Activated CD8-positive, alpha-beta memory T cell treated with anti-CD3 and anti-CD28 coated beads, Interleukin-2, amount 10 ng/mL, durations not matched to agents 7 days and 5 days (primary cell): ENCODE results near the gene TINAG. TPM values are rescaled to one million over a fixed set of nuclear protein-coding genes. Genes with fewer than 3 reads are reported as not detected.

Experiments
- ATAC-seq: fragments of 150-1000 bp; cut with Tn5 transposase; one replicate; pipeline ENCODE4 v1.10.0; 2021; ENCODE audit warnings: moderate library complexity
- CTCF ChIA-PET: fragments of 350-600 bp; sonication (Branson Sonifier 250); formaldehyde crosslinking; loops from one replicate; lab custom pipeline; 2021; ENCODE audit warnings: antibody characterized with exemption; lab: Charles Lee
- DNase-seq: peaks from one replicate; pipeline ENCODE4 v3.0.0-alpha.2; 2020
- H3K27ac Mint-ChIP-seq: one replicate; pipeline ENCODE4 v1.8.0; 2021; ENCODE audit warnings: mild to moderate bottlenecking, mixed read lengths
- H3K27me3 Mint-ChIP-seq: one replicate; pipeline ENCODE4 v1.8.0; 2021; ENCODE audit warnings: mixed read lengths
- H3K36me3 Mint-ChIP-seq: one replicate; pipeline ENCODE4 v1.8.0; 2021; ENCODE audit warnings: mild to moderate bottlenecking, mixed read lengths
- H3K4me1 Mint-ChIP-seq: one replicate; pipeline ENCODE4 v1.8.0; 2021; ENCODE audit warnings: mixed read lengths
- H3K4me3 Mint-ChIP-seq: one replicate; pipeline ENCODE4 v1.8.0; 2021; ENCODE audit warnings: mild to moderate bottlenecking, moderate library complexity, mixed read lengths
- H3K9me3 Mint-ChIP-seq: one replicate; pipeline ENCODE4 v1.8.0; 2022; ENCODE audit warnings: low read depth, mixed read lengths
- total RNA-seq, 2 experiments: library from RNA; stranded (reverse); gene quantifications; one replicate each; pipeline ENCODE4 v1.2.3, GENCODE V29; 2021

The TINAG gene
- total RNA-seq, 2 experiments from 2014 or later = not detected

DNA sequence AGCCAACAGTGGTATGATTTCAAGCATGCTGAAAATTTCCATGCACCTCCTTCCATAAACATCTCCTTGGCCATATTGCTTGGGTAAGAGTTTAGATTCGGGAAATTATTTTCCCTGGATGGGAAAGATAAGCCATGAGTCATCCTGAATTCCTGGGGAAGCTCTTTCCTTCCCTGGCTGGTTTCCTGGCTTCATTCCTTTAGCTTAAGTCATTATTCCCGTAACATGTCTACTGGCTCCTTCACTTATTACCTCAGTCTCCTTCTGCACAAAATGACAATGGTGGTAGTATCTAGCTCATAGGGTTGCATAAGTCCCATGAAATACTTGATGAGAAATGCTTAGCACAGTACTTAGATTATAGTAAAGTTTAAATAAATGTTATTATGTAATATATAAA is 27.6 kb downstream of the TINAG start:
- Mint-ChIP-seq H3K4me1 (no peaks in the 10 kb centered on the region), H3K36me3 (no peaks in the 10 kb centered on the region), H3K27ac (no peak overlapping the region), H3K27me3 (no peaks in the 10 kb centered on the region), H3K4me3 (no peak overlapping the region), H3K9me3 (peaks cover 4% of the 10 kb centered on the region)
- DNase-seq (no peak), ATAC-seq (no peak)
- CTCF ChIA-PET = no interaction called here

GRCh38 chr6:54353975-54354374 is 45.7 kb downstream of the TINAG start:
- Mint-ChIP-seq H3K27ac (no peak overlapping the region), H3K36me3 (no peaks in the 10 kb centered on the region), H3K9me3 (peaks cover 6% of the 10 kb centered on the region), H3K4me3 (no peak overlapping the region), H3K4me1 (no peaks in the 10 kb centered on the region), H3K27me3 (no peaks in the 10 kb centered on the region)
- CTCF ChIA-PET = no interaction called here
- no peak for DNase-seq
- no peak for ATAC-seq

DNA sequence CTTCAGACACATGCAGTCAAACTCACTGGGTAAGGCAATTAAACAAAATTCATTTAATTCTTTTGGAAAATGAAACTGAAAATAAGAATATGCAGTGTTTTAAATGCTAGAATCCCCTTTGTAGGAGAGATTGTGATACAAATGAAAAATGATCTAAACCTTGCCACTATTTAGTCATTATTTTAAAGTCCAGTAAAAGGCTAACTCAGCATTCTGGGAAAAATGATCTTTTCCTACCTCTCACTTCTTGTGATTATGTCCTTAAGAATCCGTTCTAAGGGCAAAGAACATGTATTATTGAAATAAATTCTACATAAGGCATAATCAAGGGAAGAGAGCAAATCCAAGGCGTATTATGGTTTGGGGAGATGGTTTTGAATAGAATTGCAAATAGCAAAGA is 46.4 kb downstream of the TINAG start:
- H3K9me3 Mint-ChIP-seq = peaks cover 6% of the 10 kb centered on the region
- no peaks in the 10 kb centered on the region for H3K4me1 Mint-ChIP-seq
- no peaks in the 10 kb centered on the region for H3K36me3 Mint-ChIP-seq
- DNase-seq (no peak), ATAC-seq (no peak)
- H3K27ac Mint-ChIP-seq = no peak overlapping the region
- H3K4me3 Mint-ChIP-seq = no peak overlapping the region
- H3K27me3 Mint-ChIP-seq = no peaks in the 10 kb centered on the region
- CTCF ChIA-PET = no interaction called here

DNA sequence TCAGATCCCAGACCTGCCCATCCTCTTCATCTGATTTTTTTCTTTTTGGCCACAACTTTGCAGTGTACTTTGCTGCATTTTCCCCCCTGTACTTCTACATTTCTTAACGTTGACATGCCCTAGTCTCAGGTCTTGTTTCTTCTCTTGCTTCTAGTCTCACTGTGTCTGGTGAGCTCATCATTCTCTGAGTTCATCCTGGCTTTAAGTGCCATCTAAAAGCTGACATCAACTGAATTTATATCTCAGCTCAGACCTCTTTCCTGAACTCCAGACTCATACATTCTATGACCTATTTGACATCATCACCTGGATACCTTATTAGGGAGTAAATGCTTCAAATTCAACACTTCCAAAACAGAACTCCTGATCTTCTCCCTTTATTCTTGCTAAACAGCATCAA is 48.9 kb downstream of the TINAG start:
- Mint-ChIP-seq H3K9me3 (peaks cover 8% of the 10 kb centered on the region), H3K36me3 (no peaks in the 10 kb centered on the region), H3K27me3 (no peaks in the 10 kb centered on the region), H3K4me1 (no peaks in the 10 kb centered on the region), H3K27ac (no peak overlapping the region), H3K4me3 (no peak overlapping the region)
- DNase-seq (no peak), ATAC-seq (no peak)
- CTCF ChIA-PET = no interaction called here

DNA sequence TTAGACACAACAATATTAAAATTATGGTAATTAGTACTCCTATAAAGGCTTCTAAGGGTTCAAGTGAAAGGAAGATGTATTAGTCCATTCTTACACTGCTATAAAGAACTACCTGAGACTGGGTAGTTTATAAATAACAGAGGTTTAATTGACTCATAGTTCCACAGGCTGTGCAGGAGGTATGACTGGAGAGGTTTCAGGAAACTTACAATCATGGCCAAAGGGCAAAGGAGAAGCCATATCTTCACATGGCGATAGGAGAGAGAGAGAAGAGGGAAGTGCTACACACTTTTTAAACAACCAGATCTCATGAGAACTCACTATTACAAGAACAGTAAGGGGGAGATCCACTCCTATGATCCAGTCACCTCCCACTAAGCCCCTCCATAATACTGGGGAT is 52.9 kb downstream of the TINAG start:
- H3K4me1 Mint-ChIP-seq = no peaks in the 10 kb centered on the region
- H3K36me3 Mint-ChIP-seq = no peaks in the 10 kb centered on the region
- ATAC-seq (no peak), DNase-seq (no peak)
- peaks cover 6% of the 10 kb centered on the region for H3K9me3 Mint-ChIP-seq
- no peak overlapping the region for H3K27ac Mint-ChIP-seq
- CTCF ChIA-PET = no interaction called here
- H3K27me3 Mint-ChIP-seq = no peaks in the 10 kb centered on the region
- H3K4me3 Mint-ChIP-seq = no peak overlapping the region

DNA sequence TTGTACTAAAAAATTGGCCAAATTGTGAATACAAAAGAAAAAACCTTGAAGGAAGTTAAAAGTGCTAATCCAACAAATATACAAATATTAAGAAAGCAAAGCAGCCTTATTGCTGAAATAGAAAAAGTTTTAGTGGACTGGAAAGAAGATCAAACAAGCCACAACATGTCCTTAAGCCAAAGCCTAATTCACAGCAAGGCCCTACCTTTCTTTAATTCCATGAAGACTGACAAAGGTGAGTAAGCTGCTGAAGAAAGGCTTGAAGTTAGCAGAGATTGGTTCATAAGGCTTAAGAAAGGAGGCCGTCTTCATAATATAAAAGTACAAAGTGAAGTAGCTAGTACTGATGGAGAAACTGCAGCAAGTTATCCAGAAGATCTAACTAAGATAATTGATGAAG is 53.5 kb downstream of the TINAG start:
- no peaks in the 10 kb centered on the region for H3K36me3 Mint-ChIP-seq

DNA sequence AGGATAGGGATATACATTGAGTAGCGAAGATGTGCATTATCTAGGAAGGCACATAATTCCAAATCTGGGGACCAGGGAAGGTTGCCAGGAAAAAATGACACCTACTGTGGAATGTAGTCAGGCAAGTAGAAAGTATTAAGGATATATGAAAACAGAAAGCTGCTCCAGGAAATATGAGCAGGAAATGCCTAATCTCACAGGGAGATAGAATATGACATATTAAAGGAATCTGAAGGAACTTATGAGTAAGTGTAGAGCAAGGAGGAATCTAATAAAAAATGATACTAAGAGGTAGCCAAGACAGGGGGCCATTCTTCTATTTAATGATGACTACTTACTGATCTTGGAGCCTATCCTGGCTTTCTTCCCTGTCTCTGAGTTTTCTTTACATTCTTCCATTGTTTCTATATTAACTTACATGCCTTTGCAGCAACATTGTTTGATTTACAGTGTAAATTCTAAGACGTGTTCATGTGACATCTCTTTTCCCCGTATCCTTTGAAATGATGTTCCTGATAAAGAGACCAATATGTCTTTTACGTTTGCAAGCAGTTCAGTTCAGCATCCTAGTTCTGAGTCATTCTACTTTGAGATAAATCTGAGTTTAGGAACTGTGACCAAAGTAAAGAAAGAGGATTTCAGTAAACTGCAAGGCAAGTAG is 58.6 kb downstream of the TINAG start:
- Mint-ChIP-seq H3K9me3 (no peaks in the 10 kb centered on the region), H3K27me3 (no peaks in the 10 kb centered on the region), H3K36me3 (no peaks in the 10 kb centered on the region), H3K4me1 (no peaks in the 10 kb centered on the region), H3K4me3 (no peak overlapping the region), H3K27ac (no peak overlapping the region)
- no peak for ATAC-seq
- no peak for DNase-seq
- CTCF ChIA-PET = no interaction called here

More for the DNA sequence above, 53.5 kb downstream of the TINAG start:
- no peaks in the 10 kb centered on the region for H3K4me1 Mint-ChIP-seq
- no peak overlapping the region for H3K27ac Mint-ChIP-seq
- H3K27me3 Mint-ChIP-seq = no peaks in the 10 kb centered on the region
- CTCF ChIA-PET = no interaction called here
- no peak for DNase-seq
- no peak for ATAC-seq
- H3K4me3 Mint-ChIP-seq = no peak overlapping the region
- H3K9me3 Mint-ChIP-seq = peaks cover 6% of the 10 kb centered on the region

GRCh38 chr6:54377776-54378175 is 69.5 kb downstream of the TINAG start:
- DNase-seq (no peak), ATAC-seq (no peak)
- no peaks in the 10 kb centered on the region for H3K27me3 Mint-ChIP-seq
- no peaks in the 10 kb centered on the region for H3K36me3 Mint-ChIP-seq
- H3K4me3 Mint-ChIP-seq = no peak overlapping the region
- H3K27ac Mint-ChIP-seq = no peak overlapping the region
- no peaks in the 10 kb centered on the region for H3K9me3 Mint-ChIP-seq
- CTCF ChIA-PET = no interaction called here
- no peaks in the 10 kb centered on the region for H3K4me1 Mint-ChIP-seq

- no peak overlapping the region for H3K4me3 Mint-ChIP-seq
- CTCF ChIA-PET = no interaction called here
- H3K27me3 Mint-ChIP-seq = no peaks in the 10 kb centered on the region
- no peaks in the 10 kb centered on the region for H3K36me3 Mint-ChIP-seq
- no peak overlapping the region for H3K27ac Mint-ChIP-seq
- no peaks in the 10 kb centered on the region for H3K4me1 Mint-ChIP-seq
- peaks cover 5% of the 10 kb centered on the region for H3K9me3 Mint-ChIP-seq
- DNase-seq = no peak
- ATAC-seq = no peak
Observed at GRCh38 chr6:54386295-54386694, 78.1 kb downstream of the TINAG start.

GRCh38 chr6:54390362-54390761 is 82.1 kb downstream of the TINAG start:
- Mint-ChIP-seq H3K4me1 (no peaks in the 10 kb centered on the region), H3K27ac (no peak overlapping the region), H3K36me3 (no peaks in the 10 kb centered on the region), H3K4me3 (no peak overlapping the region), H3K9me3 (peaks cover 9% of the 10 kb centered on the region), H3K27me3 (no peaks in the 10 kb centered on the region)
- CTCF ChIA-PET = no interaction called here
- ATAC-seq = no peak
- DNase-seq = no peak

- no peak overlapping the region for H3K4me3 Mint-ChIP-seq
- no peak overlapping the region for H3K27ac Mint-ChIP-seq
- ATAC-seq = no peak
- CTCF ChIA-PET = no interaction called here
- H3K27me3 Mint-ChIP-seq = no peaks in the 10 kb centered on the region
- H3K9me3 Mint-ChIP-seq = peaks cover 9% of the 10 kb centered on the region
- no peaks in the 10 kb centered on the region for H3K36me3 Mint-ChIP-seq
- no peak for DNase-seq
- no peaks in the 10 kb centered on the region for H3K4me1 Mint-ChIP-seq
Observed at GRCh38 chr6:54391577-54391976, 83.3 kb downstream of the TINAG start.

GRCh38 chr6:54403096-54403495 is 94.9 kb downstream of the TINAG start:
- no peak for ATAC-seq
- no peak overlapping the region for H3K4me3 Mint-ChIP-seq
- CTCF ChIA-PET = no interaction called here

GRCh38 chr6:54404791-54405190 is 96.5 kb downstream of the TINAG start:
- DNase-seq (no peak), ATAC-seq (no peak)
- Mint-ChIP-seq H3K4me1 (no peaks in the 10 kb centered on the region), H3K27me3 (no peaks in the 10 kb centered on the region), H3K36me3 (no peaks in the 10 kb centered on the region), H3K4me3 (no peak overlapping the region), H3K27ac (no peak overlapping the region), H3K9me3 (peaks cover 2% of the 10 kb centered on the region)
- CTCF ChIA-PET = no interaction called here

More at GRCh38 chr6:54403096-54403495, 94.9 kb downstream of the TINAG start:
- H3K27me3 Mint-ChIP-seq = no peaks in the 10 kb centered on the region
- H3K27ac Mint-ChIP-seq = no peak overlapping the region
- H3K4me1 Mint-ChIP-seq = no peaks in the 10 kb centered on the region
- H3K9me3 Mint-ChIP-seq = peaks cover 2% of the 10 kb centered on the region
- no peaks in the 10 kb centered on the region for H3K36me3 Mint-ChIP-seq
- no peak for DNase-seq

- no peak for DNase-seq
- no peaks in the 10 kb centered on the region for H3K27me3 Mint-ChIP-seq
- no peak overlapping the region for H3K4me3 Mint-ChIP-seq
- H3K27ac Mint-ChIP-seq = no peak overlapping the region
- no peak for ATAC-seq
- peaks cover 3% of the 10 kb centered on the region for H3K9me3 Mint-ChIP-seq
- CTCF ChIA-PET = no interaction called here
- no peaks in the 10 kb centered on the region for H3K4me1 Mint-ChIP-seq
- H3K36me3 Mint-ChIP-seq = no peaks in the 10 kb centered on the region
Observed at GRCh38 chr6:54411767-54412166, 103.5 kb downstream of the TINAG start.

- Mint-ChIP-seq H3K27me3 (no peaks in the 10 kb centered on the region), H3K36me3 (no peaks in the 10 kb centered on the region)
Observed at GRCh38 chr6:54415517-54415916, 107.3 kb downstream of the TINAG start.

More at GRCh38 chr6:54415517-54415916, 107.3 kb downstream of the TINAG start:
- Mint-ChIP-seq H3K27ac (no peak overlapping the region), H3K9me3 (peaks cover 6% of the 10 kb centered on the region), H3K4me1 (no peaks in the 10 kb centered on the region), H3K4me3 (no peak overlapping the region)
- no peak for ATAC-seq
- CTCF ChIA-PET = no interaction called here
- DNase-seq = no peak
